NB4 (cell line): Measurements from ENCODE around the gene RNF225.
A peak's percentile ranks its signal among the peaks of the same experiment; 100 is the strongest.

ENCODE experiments used
- DNase-seq: peaks from one replicate; pipeline ENCODE4 v3.0.0; 2010; ENCODE audit warnings: low read depth
- H3K4me3 ChIP-seq: one replicate; pipeline ENCODE4 v1.5.1; 2011; ENCODE audit warnings: mild to moderate bottlenecking, low read depth, low read length, moderate library complexity
- MYC ChIP-seq: IDR thresholded peaks from 2 replicates; pipeline ENCODE4 v1.6.1; 2011; ENCODE audit warnings: low read depth, low read length
- POLR2A ChIP-seq: IDR thresholded peaks from 2 replicates; pipeline ENCODE4 v1.6.1; 2011; ENCODE audit warnings: mild to moderate bottlenecking; ENCODE audit not compliant: insufficient read length; ENCODE audit errors: extremely low read depth
- TF ChIP-seq, protein P1 (sequence below): IDR thresholded peaks from 2 replicates; pipeline ENCODE4 v1.6.1; 2011; ENCODE audit warnings: low read depth, low read length
- TF ChIP-seq, protein P2 (sequence below): IDR thresholded peaks from one replicate; pipeline ENCODE4 v1.5.1; 2012; ENCODE audit warnings: low read depth, low read length

The RNF225 gene

DNA sequence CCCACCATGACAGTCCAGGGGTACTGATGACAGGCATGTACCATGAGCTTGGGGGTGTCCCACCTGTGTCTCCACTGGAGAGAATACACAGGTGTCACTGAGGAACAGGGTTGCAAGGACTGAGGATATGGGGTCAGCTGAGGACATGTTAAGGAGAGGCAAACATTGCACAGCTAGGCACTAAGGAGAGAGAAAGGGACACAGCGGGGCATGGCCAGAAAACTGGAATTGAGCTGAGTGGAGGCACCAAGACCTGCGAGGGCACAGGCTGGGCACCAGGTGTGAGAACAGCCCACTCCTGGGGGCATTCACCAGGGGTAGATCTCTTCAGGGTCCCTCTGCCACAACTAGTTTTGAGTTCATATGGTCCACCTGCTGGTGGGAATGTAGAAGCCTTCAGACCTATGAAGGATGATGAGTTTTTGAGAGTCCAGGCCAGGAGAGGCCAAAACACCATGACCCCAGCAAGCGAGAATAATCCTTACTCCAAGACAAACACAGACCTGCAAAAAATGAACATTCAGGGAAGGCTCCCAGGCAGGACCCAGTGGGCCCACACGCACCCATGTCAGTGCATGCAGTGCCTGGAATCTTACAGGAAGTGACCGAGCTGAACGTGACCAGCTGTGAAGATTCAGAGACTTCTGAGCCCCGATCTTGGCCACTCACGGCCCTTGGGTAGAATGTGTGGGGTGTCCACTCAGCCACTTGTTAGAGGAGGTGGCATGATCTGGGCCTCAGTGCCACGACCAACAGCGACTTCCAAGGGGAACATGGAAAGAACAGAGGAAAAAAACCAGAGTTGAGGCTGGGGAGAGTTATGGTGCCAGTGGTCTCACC is 11.6 kb downstream of the RNF225 start:
- TF ChIP-seq, protein P1, sequence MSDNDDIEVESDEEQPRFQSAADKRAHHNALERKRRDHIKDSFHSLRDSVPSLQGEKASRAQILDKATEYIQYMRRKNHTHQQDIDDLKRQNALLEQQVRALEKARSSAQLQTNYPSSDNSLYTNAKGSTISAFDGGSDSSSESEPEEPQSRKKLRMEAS = no peak
- TF ChIP-seq POLR2A (no peak), MYC (no peak)
- TF ChIP-seq, protein P2, sequence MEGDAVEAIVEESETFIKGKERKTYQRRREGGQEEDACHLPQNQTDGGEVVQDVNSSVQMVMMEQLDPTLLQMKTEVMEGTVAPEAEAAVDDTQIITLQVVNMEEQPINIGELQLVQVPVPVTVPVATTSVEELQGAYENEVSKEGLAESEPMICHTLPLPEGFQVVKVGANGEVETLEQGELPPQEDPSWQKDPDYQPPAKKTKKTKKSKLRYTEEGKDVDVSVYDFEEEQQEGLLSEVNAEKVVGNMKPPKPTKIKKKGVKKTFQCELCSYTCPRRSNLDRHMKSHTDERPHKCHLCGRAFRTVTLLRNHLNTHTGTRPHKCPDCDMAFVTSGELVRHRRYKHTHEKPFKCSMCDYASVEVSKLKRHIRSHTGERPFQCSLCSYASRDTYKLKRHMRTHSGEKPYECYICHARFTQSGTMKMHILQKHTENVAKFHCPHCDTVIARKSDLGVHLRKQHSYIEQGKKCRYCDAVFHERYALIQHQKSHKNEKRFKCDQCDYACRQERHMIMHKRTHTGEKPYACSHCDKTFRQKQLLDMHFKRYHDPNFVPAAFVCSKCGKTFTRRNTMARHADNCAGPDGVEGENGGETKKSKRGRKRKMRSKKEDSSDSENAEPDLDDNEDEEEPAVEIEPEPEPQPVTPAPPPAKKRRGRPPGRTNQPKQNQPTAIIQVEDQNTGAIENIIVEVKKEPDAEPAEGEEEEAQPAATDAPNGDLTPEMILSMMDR = peak; percentile 23
- peak; percentile 47 for DNase-seq
- peak overlapping the region; percentile 69 for H3K4me3 ChIP-seq

DNA sequence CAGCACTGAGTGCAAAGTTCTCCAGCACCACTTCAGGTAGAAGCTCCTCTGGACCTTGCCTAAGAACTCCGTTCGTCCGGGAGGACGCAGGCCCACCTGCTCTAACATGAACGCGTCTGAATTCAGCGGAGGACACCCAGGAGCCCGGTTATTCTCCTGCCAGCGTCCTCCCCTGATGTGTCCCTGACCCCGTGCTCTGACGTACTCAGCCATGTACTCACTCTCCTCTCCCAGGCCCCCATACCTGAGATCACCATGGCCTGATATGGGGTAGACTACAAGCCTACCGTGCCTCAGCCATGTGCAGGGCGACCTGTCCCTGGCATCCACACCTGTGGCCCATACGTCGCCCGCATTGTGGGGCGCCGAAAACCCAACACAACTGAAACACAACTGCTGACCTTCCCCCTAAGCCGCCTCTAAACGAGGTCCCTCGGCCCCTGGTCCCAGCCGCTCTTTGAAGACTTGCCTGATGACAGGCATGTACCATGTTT is 12.2 kb downstream of the RNF225 start:
- no peak for DNase-seq
- TF ChIP-seq, protein P1 = peak; percentile 11; the same call in 1 of the 2 replicates
- no peak for TF ChIP-seq POLR2A
- H3K4me3 ChIP-seq = peak overlapping the region; percentile 69

DNA sequence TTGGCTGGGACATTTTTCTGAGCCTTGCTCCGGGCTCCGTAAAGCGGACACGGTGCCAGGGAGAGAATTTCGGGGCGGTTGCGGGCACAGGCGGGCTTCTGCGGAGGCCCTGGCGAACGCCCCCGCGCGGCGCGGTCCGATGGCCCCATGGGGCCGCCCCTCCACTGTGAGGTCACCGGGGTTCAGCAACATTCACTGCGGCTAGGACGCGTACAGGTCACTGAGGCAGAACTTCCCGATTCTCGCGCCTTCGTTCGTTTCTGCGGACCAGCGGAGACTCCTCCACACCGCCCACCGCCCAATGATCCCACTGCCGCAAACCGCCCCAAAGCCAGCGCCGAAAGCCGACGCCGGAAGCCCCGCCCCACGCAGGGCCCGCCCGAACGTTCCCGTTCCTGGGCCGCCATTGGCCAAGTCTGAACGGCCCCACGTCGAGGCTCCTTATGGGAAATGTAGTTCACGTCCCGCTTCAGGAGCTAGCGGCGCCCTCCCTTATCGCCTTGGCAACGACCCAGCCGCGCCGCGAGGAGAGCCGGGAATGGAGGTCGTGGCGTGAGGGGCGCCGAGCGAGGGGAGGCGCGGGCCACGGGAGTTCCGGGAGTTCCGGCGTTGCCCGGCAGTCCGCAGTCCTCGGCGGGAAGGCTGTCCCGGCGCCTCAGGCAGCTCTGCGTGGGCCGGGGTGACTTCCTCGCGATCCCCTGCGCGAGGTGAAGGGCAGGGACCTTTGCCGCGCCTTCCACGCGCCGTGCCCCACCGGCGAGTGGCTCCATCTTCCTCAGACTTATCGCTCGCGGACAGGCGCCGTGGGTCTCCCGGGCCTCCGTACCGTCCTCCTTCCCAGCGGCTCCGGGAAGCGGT is 12.9 kb downstream of the RNF225 start, which contains the start of gene ZNF584:
TSS of gene ZNF584 (plus strand) at position 498 of the 858 bp plus-strand sequence. CDS start 499 bp downstream, outside the sequence.
- TF ChIP-seq MYC (peak; percentile 43), POLR2A (peak; percentile 69)
- TF ChIP-seq, protein P2 = no peak
- TF ChIP-seq, protein P1 = peak; percentile 38; the same call in 1 of the 2 replicates
- peak; percentile 98 for DNase-seq
- peak within 1 kb of the TSS; percentile 69 for H3K4me3 ChIP-seq

DNA sequence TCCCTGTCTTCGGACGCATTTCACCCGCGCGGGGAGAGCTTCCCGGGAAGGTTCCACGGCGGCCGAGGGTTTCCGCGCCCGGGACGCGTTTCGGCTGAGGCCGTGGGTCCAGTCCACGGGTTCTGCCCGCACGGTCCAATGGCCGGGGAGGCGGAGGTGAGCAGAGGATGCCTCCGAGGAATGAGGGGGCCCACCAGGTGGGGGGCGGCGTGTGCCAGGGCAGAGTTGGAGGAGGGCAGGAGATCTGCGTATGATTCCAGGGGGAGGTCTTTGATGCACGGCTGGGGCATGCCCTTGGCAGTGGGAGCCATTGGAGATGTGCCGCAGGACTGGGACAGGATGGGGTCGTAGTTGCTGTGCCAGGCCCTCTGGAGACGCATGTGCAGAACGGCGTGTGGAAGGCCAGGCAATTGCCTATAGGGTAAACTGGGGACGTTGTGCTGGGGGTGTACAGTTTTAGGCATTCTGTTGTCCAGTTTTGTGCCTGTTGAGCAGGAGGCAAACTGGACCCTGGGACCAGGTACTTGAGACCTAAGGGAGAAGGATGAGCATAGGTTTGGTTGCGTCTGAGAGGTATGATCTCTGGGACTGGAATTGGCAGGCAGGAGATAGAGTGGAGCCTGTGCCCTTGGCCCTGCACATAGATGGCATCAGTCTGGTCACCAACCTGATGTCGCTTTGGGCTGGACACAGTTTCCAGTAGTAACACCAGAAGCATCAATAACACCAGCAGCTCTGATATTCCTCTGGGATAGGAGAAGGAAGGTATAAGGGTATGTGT is 13.7 kb downstream of the RNF225 start:
- peak overlapping the region; percentile 62 for H3K4me3 ChIP-seq
- peak; percentile 66 for DNase-seq
- TF ChIP-seq POLR2A (no peak), MYC (peak; percentile 38; the same call in 1 of the 2 replicates)
- TF ChIP-seq, protein P1 = peak; percentile 68
- TF ChIP-seq, protein P2 = no peak

DNA sequence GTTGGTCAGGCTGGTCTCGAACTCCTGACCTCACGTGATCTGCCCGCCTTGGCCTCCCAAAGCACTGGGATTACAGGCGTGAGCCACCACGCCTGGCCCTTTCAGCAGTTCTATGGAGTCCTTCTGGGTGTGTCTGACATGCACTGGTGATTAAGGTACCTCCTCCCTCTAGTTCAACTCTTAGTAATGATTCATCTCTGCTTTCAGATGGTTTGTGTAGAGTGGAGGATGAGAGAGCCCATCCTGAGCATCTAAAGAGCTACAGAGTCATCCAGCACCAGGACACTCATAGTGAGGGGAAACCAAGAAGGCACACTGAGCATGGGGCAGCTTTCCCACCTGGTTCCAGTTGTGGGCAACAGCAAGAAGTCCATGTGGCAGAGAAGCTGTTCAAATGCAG is 21.1 kb downstream of the RNF225 start:
- H3K4me3 ChIP-seq = no peak overlapping the region
- DNase-seq = no peak
- TF ChIP-seq, protein P2 = no peak
- TF ChIP-seq MYC = no peak
- TF ChIP-seq POLR2A = no peak
- TF ChIP-seq, protein P1 = no peak
